Dedifferentiated amniotic fluid mesenchymal stem cell (primary cell): ENCODE measurements around the gene INHA.

Experiments
- DNase-seq: peaks from one replicate; pipeline ENCODE4 v3.0.0-alpha.2; 2016; ENCODE audit errors: extremely low spot score

INHA gene

GRCh38 chr2:219540784-219541504 lies 31.2 kb upstream of the INHA start:
- no peak for DNase-seq

- no peak for DNase-seq
Observed at GRCh38 chr2:219541611-219542180, 30.4 kb upstream of the INHA start.

GRCh38 chr2:219542931-219543595 lies 29.0 kb upstream of the INHA start:
- peak; percentile 18 for DNase-seq

GRCh38 chr2:219543596-219544358 lies 28.3 kb upstream of the INHA start, which contains the start of the genes CHPF and TMEM198:
CHPF (minus strand) TSS chr2:219543809; CDS start chr2:219543538, 271 bp downstream.
TMEM198 (plus strand) TSS chr2:219544028; CDS start chr2:219544728, 700 bp downstream.
- peak; percentile 96 for DNase-seq

GRCh38 chr2:219544567-219544966 lies 27.5 kb upstream of the INHA start:
- no peak for DNase-seq

GRCh38 chr2:219545295-219545942 lies 26.7 kb upstream of the INHA start:
- DNase-seq = no peak

GRCh38 chr2:219545943-219546352 lies 26.2 kb upstream of the INHA start:
- DNase-seq = no peak

GRCh38 chr2:219547621-219548020 lies 24.5 kb upstream of the INHA start:
- DNase-seq = no peak

- DNase-seq = no peak
Observed at GRCh38 chr2:219548990-219549389, 23.1 kb upstream of the INHA start.

GRCh38 chr2:219549619-219550018 lies 22.5 kb upstream of the INHA start:
- no peak for DNase-seq

GRCh38 chr2:219551441-219552381 lies 20.4 kb upstream of the INHA start:
- DNase-seq = no peak

GRCh38 chr2:219552382-219553167 lies 19.5 kb upstream of the INHA start:
- peak; percentile 45 for DNase-seq

- DNase-seq = no peak
Observed at GRCh38 chr2:219553168-219553417, 19.0 kb upstream of the INHA start.

- DNase-seq = no peak
Observed at GRCh38 chr2:219553463-219553963, 18.6 kb upstream of the INHA start.

- DNase-seq = no peak
Observed at GRCh38 chr2:219554350-219554749, 17.8 kb upstream of the INHA start.

- DNase-seq = no peak
Observed at GRCh38 chr2:219555956-219556355, 16.2 kb upstream of the INHA start.

- DNase-seq = no peak
Observed at GRCh38 chr2:219556413-219556812, 15.7 kb upstream of the INHA start.

GRCh38 chr2:219557320-219557719 lies 14.8 kb upstream of the INHA start:
- DNase-seq = no peak
